Measurements from ENCODE around the gene TCN2.

DNA sequence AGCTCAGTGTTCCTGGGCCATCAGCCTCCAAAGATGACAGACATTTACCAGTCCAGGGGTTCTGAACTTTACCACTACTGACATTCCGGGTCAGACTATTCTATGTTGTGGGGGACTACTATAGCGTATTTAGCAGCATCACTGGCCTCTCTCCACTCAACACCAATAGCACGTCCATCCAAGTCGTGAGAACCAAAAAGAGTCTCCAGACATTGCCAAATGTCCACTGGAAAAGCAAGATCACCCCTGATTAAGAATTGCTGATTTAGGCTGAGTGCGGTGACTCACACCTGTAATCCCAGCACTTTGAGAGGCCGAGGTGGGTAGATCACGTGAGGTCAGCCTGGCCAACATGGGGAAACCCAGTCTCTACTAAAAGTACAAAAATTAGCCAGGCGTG is 20.6 kb upstream of the TCN2 start:
- TF ChIP-seq CTCF (IDR thresholded peaks at IDR 0.05 in 8 of 11, conservative IDR thresholded peaks at IDR 0.05 in 3 of 11) (no peak), POLR2AphosphoS5 (IDR thresholded peaks at IDR 0.05) (no peak), POLR2A (IDR thresholded peaks at IDR 0.05) (no peak)

All from spleen (tissue), 7 donors.